Activated CD8-positive, alpha-beta T cell treated with anti-CD3 and anti-CD28 coated beads for 36 hours (primary cell): ENCODE measurements around the gene H19. TPM values are rescaled to one million over a fixed set of nuclear protein-coding genes. Genes with fewer than 3 reads are reported as not detected.

ENCODE experiments used
- ATAC-seq: fragments of 200-7000 bp; cut with Tn5 transposase; one replicate; pipeline ENCODE4 v1.10.0; 2021; ENCODE audit warnings: mild to moderate bottlenecking, moderate library complexity
- CTCF ChIA-PET: fragments of 350-600 bp; sonication (Branson Sonifier 250); formaldehyde crosslinking; loops from one replicate; lab custom pipeline; 2021; ENCODE audit warnings: antibody characterized with exemption; lab: Charles Lee
- POLR2A ChIA-PET: fragments of 350-600 bp; sonication (Branson Sonifier 250); formaldehyde crosslinking; loops from one replicate; lab custom pipeline; 2021; ENCODE audit warnings: antibody characterized with exemption; lab: Charles Lee
- DNase-seq: peaks from one replicate; pipeline ENCODE4 v3.0.0-alpha.2; 2020
- H3K27ac Mint-ChIP-seq: one replicate; pipeline ENCODE4 v1.8.0; 2021; ENCODE audit warnings: mild to moderate bottlenecking, mixed read lengths
- H3K27me3 Mint-ChIP-seq: one replicate; pipeline ENCODE4 v1.8.0; 2021; ENCODE audit warnings: mixed read lengths
- H3K36me3 Mint-ChIP-seq: one replicate; pipeline ENCODE4 v1.8.0; 2021; ENCODE audit warnings: low read depth, mixed read lengths
- H3K4me1 Mint-ChIP-seq: one replicate; pipeline ENCODE4 v1.8.0; 2021; ENCODE audit warnings: low read depth, mixed read lengths
- H3K4me3 Mint-ChIP-seq: one replicate; pipeline ENCODE4 v1.8.0; 2021; ENCODE audit warnings: mild to moderate bottlenecking, moderate library complexity, mixed read lengths
- H3K9me3 Mint-ChIP-seq: one replicate; pipeline ENCODE4 v1.8.0; 2021; ENCODE audit warnings: mixed read lengths
- intact Hi-C: fragments of 100-400 bp; cut with micrococcal nuclease; formaldehyde crosslinking; loops from one replicate; pipeline ENCODE4 v1.10.0; 2022
- total RNA-seq, 2 experiments: library from RNA; stranded (reverse); gene quantifications; one replicate each; pipeline ENCODE4 v1.2.3, GENCODE V29; 2021
- TF ChIP-seq, protein P1 (sequence below): fragments of 200-600 bp; IDR thresholded peaks from one replicate; pipeline ENCODE4 v1.8.0; 2022; ENCODE audit warnings: antibody characterized with exemption, mild to moderate bottlenecking

H19 gene
- total RNA-seq, 2 experiments from 2014 or later, result not detected

DNA sequence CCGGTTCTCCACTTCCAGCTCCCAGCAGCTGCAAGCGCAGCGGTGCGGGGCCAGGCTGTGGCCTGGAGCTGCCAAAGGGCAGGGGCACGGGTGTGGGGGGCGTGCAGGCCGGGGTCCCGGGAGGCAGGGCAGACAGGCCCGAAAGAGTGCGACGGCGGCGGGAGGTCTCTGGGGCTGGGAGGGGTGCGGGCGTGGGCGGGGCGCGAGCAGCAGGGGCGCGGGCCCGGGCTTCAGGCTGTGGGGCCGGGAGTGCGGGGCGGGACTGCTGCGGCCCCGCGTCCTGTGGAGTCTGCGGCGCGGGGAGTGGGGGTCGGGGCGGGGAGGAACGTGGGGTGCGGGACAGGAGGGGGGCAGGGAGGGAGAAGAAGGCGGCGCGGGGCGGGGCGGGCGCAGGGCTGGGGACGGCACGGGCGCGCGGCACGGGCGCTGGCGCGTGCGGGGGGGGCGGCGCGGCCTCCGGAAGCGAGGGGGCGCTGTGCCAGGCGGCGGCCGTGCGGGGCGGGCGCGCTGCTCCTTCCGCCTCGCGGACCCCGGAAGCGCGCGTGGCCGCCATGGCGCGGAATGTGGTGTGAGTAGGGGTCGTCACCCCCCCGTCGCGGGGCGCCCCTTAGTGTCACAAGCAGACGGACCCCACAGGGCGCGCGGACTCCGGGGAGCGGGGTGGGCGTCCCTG lies 50.7 kb downstream of the H19 start, which contains the start of gene MRPL23:
MRPL23 (plus strand) TSS at position 521 of the 673 bp plus-strand sequence; CDS start at position 552, 31 bp downstream.
- no peaks in the 10 kb centered on the region for H3K9me3 Mint-ChIP-seq
- ChIA-PET CTCF (interaction anchor here (1.1 to 2.2 kb wide), 3 partner anchors 51 to 114 kb away, joined by 3 to 15 read pairs (median 5); no protein-coding TSS in a partner anchor), POLR2A (interaction anchor here (1.0 to 3.2 kb wide), 3 partner anchors 56 to 100 kb away, joined by 3 to 12 read pairs (median 4); partner anchors contain the start of gene PRR33)
- ATAC-seq (peak; percentile 88), DNase-seq (peak; percentile 29)
- H3K27ac Mint-ChIP-seq, result no peak within 1 kb of the TSS
- H3K4me1 Mint-ChIP-seq, result no peaks in the 10 kb centered on the region
- no peaks in the 10 kb centered on the region for H3K36me3 Mint-ChIP-seq
- TF ChIP-seq, protein P1, sequence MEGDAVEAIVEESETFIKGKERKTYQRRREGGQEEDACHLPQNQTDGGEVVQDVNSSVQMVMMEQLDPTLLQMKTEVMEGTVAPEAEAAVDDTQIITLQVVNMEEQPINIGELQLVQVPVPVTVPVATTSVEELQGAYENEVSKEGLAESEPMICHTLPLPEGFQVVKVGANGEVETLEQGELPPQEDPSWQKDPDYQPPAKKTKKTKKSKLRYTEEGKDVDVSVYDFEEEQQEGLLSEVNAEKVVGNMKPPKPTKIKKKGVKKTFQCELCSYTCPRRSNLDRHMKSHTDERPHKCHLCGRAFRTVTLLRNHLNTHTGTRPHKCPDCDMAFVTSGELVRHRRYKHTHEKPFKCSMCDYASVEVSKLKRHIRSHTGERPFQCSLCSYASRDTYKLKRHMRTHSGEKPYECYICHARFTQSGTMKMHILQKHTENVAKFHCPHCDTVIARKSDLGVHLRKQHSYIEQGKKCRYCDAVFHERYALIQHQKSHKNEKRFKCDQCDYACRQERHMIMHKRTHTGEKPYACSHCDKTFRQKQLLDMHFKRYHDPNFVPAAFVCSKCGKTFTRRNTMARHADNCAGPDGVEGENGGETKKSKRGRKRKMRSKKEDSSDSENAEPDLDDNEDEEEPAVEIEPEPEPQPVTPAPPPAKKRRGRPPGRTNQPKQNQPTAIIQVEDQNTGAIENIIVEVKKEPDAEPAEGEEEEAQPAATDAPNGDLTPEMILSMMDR, result no peak
- intact Hi-C loops, result no loop called here
- H3K4me3 Mint-ChIP-seq, result no peak within 1 kb of the TSS
- H3K27me3 Mint-ChIP-seq, result no peaks in the 10 kb centered on the region

Other genes starting within 250 kb of the H19 start
- under 1 TPM; 0.07 to 0.31 TPM for gene IFITM10, start 247.2 kb downstream of the H19 start, total RNA-seq
- gene CTSD, start 233.9 kb downstream of the H19 start, total RNA-seq, result 10 to 100 TPM; 44.9 to 45.6 TPM
- not detected for gene SYT8, start 162.9 kb downstream of the H19 start, total RNA-seq
- gene TNNI2, start 158.9 kb downstream of the H19 start, total RNA-seq, result under 1 TPM in 1 of 2 experiments, not detected in 1; 0.92 TPM
- gene LSP1, start 144.8 kb downstream of the H19 start, total RNA-seq, result 100 to 1,000 TPM; 247 to 251 TPM
- gene PRR33, start 105.9 kb downstream of the H19 start, total RNA-seq, result under 1 TPM; 0.16 to 0.20 TPM
- 1 to 10 TPM; 4.9 to 5.4 TPM for gene TNNT3, start 78.1 kb downstream of the H19 start, total RNA-seq
- gene MRPL23, start 50.5 kb downstream of the H19 start, total RNA-seq, result 100 to 1,000 TPM; 134 to 145 TPM
- 1 to 10 TPM; 8.1 to 8.2 TPM for gene IGF2, start 141.5 kb upstream of the H19 start, total RNA-seq
- not detected for gene INS, start 163.4 kb upstream of the H19 start, total RNA-seq
- gene TH, start 174.0 kb upstream of the H19 start, total RNA-seq, result not detected